Measurements from ENCODE around the gene SERPINA6.
"Not testable (repeated sequence)": the region's sequence is repeated elsewhere in the genome, so short reads cannot be mapped to it uniquely, and the experiment has no call there.

The SERPINA6 gene

GRCh38 chr14:94264195-94264594 lies 58.9 kb downstream of the SERPINA6 start:
- not testable (repeated sequence) for H2AFZ ChIP-seq (ENCODE audit: insufficient read depth, low read length, poor library complexity)

More at GRCh38 chr14:94264195-94264594, 58.9 kb downstream of the SERPINA6 start:
- H3K4me1 ChIP-seq (ENCODE audit: control insufficient read depth in 1 of 2, insufficient read depth in 2 of 2, low read length in 2 of 2); H2BK12ac ChIP-seq (ENCODE audit: low read length); H3K27me3 ChIP-seq (ENCODE audit: insufficient read depth, low read length); H3K36me3 ChIP-seq (ENCODE audit: control insufficient read depth in 1 of 2, insufficient read depth in 2 of 2, low read length in 2 of 2); H2BK5ac ChIP-seq (ENCODE audit: low read depth, low read length, poor library complexity); H3K9ac ChIP-seq (ENCODE audit: low read length); H2BK120ac ChIP-seq (ENCODE audit: insufficient read depth, low read length, poor library complexity); H4K91ac ChIP-seq (ENCODE audit: low read depth, low read length); H3K9me3 ChIP-seq (ENCODE audit: insufficient read depth, low read depth, low read length); H3K4me2 ChIP-seq (ENCODE audit: low read length); H3K79me1 ChIP-seq (ENCODE audit: low read length); DNase-seq; H3K18ac ChIP-seq (ENCODE audit: low read length); H3K14ac ChIP-seq (ENCODE audit: low read length); H3K27ac ChIP-seq (ENCODE audit: low read depth, low read length); H3K4me3 ChIP-seq (ENCODE audit: low read depth, low read length); H4K8ac ChIP-seq (ENCODE audit: low read depth, low read length); H2AK5ac ChIP-seq (ENCODE audit: low read length); H3K23ac ChIP-seq (ENCODE audit: low read length); H3K4ac ChIP-seq (ENCODE audit: low read depth, low read length); H4K12ac ChIP-seq (ENCODE audit: low read depth, low read length); H3K79me2 ChIP-seq (ENCODE audit: control insufficient read depth, insufficient read depth, low read length, poor library complexity): not testable (repeated sequence)
- WGBS (ENCODE audit: extremely low coverage, insufficient coverage, insufficient read length), result no CpG with 5 or more reads among the region's 3 CpGs

All from trophoblast cell (in vitro differentiated cells and primary cell).